DMS53 treated with DMSO at 0.1 percent for 48 hours (cell line): ENCODE results near the gene MADCAM1.

Experiments
- DNase-seq: peaks from one replicate; lab custom pipeline; 2025; ENCODE audit not compliant: unreplicated experiment; lab: John Stamatoyannopoulos, UW

Gene MADCAM1

DNA sequence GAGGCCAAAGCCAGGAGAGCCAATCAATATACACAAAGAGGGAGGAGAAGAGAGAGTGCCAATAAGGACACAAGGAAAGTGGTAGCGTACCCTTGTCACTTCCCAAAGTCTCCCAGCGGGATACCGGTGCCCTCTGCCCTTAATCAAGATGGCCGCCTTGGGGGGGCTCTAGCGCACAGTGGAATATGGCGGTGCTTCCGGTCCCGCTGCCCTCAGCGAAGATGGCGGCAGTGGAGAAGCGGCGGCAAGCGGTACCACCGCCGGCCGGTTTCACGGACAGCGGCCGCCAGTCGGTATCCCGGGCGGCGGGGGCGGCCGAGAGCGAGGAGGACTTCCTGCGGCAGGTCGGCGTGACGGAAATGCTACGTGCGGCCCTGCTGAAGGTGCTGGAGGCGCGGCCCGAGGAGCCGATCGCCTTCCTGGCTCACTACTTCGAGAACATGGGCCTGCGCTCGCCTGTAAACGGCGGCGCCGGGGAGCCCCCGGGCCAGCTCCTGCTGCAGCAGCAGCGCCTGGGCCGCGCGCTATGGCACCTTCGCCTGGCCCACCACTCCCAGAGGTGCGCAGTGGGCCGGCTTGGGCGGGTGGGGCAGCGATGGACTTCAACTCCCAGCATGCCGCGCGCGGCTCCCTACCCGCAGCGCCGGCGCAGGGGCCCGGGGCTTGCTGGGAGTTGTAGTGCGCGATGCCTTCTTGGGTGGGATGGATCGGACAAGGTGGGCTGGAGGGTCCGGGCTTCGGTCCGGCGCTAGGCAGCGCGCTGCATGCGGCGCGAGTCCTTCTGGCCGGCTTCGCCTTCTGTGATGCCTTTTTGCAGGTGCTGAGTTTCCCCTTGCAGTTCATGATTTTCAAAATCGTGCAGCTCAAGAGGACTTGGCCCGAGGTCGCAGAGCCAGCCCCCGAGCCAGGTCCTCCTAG lies 11.3 kb downstream of the MADCAM1 start, which contains the start of gene TPGS1:
Gene TPGS1 (plus strand): TSS at position 212 of the 918 bp plus-strand sequence. CDS start 10 bp downstream, at position 222.
- peak; percentile 40 for DNase-seq

DNA sequence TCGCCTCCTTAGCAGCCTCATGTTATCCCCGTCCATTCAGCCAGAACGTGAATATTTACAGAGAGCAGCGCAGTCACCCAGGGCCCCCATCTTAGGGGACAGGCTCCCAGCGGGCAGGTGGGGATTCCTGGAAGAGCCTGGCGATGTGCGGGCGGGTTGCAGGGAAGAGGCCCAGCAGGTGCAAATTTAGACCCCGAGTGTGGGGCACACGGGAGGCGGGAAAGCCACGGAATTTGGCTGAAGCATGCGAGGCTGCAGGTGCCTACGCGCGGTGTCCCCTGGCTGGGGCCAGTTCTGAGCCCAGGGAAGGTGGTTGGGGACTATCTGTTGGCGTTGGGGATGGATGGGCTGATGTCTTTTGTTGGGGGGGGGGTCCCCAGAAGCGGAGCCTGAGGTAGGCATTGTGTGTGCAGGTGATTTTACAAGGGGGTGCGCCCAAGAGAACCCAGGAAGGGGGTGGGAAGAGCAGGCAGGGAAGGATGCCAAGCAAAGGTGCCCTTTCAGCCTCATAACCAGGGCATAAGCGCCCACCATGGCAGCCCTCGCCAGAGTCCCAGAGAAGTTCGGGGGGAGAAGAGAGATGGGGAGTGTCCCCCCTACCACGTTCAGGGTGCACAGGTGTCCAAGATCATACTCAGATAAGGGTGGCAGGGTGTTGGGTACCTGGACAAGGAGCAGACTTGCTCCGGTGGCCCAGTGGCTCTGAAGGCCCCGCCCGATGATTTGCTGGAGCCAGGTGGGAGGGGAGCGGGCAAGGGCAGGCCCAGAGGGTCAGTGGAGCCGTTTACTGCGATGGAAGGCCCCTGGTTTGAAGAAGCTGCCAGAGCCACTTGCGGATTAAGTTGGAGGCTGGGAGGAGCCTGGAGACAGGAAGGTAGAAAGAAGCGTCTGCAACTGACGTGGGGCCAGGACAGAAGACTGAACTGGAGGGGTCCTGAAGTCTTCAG lies 12.2 kb downstream of the MADCAM1 start:
- DNase-seq: no peak

DNA sequence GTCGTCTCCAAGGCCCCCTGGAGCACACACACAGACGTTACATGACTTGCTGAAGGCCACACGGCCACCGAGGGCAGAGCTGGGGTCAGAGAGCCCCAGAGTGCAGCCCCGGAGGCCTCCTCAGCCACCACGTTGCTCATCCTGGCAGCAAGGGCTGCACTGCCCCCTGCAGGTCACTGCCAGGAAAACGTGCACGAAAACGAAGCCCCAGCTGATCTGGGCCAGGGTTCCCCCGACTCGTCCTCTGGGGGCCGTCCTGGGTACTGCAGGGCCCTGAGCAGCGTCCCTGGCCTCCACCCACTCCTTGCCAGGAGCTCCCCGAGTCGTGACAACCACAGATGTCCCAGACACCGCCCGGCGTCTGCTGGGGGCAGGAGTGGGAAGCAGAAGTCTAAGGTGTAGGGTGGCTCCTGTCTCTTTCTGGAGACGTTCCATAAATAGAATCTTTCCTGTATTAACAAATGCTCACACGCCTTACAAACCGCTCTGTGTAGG lies 14.4 kb downstream of the MADCAM1 start:
- peak; percentile 48 for DNase-seq

DNA sequence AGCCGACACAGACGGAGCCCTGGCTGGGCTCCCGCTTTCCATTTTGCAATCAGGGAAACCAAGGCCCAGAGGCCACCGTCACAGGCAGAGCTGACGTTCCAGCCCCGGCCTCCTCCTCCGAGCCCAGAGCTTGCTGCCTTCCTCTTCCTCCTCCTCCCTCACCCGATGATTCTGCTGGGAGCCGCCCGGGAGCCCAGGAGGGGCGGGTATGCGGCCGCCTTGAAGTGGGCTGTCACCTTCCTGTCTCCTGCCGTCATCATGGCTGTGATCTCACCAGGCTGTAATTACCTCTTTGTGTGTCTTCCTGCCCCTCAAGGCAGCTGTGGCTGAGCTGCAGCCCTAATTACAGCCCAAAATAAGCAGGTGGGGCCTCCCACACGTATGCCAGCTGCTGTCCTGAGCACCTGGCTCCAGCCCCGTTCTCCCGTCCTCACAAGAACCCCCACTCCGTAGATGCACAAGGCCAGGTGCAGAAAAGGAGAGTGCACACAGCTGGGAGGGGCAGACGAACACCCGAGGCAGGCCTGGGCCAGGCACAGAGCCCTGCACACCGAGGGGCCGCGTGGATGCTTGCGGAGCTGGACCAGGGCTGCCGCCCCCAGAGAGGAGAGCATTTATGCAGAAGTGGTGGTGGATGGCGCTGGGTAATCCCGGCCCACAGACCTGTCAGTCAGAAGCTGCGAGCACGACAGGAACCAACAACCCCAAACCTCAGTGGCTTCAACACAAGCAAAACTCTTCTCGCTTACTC lies 15.0 kb downstream of the MADCAM1 start:
- peak; percentile 90 for DNase-seq

DNA sequence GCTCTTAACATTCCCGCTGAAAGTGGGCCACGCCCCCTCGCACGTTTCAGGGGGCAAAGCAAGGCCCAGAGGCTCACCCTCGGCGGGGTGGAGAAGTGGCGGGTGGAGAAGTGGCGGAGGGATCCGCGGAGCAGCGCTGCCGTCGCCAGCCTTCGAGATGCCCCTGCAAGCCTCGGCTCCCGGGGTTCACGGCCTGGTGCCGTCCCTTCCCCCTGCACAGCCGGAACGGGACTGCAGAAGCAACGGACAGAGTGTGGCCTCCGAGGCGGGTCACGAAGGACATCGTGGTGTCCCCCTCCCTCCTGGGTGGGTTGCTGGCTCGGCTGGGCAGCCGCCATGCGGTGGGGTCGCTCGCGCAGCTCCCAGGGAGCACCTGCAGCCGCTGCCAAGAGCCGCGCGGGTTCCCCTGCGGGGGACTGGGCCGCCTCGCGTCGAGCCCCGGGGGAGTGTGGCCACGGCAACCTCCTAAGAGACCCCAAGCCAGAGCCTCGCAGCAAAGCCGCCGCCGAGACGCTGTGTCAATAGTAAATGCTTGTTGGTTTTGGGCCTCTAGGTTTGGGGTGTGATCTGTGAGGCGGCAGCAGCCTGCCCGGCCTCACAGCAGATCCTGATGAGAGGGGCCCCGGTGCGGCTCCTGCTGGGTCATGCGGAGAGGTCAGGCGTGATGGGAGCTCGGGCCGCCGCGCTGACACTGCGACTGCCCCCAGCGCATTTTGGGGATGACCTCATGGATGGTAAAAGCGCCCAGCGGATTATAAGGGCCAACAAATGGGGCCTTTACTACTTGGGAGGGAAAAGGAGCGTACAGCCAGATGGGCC lies 16.5 kb downstream of the MADCAM1 start:
- peak; percentile 62 for DNase-seq

DNA sequence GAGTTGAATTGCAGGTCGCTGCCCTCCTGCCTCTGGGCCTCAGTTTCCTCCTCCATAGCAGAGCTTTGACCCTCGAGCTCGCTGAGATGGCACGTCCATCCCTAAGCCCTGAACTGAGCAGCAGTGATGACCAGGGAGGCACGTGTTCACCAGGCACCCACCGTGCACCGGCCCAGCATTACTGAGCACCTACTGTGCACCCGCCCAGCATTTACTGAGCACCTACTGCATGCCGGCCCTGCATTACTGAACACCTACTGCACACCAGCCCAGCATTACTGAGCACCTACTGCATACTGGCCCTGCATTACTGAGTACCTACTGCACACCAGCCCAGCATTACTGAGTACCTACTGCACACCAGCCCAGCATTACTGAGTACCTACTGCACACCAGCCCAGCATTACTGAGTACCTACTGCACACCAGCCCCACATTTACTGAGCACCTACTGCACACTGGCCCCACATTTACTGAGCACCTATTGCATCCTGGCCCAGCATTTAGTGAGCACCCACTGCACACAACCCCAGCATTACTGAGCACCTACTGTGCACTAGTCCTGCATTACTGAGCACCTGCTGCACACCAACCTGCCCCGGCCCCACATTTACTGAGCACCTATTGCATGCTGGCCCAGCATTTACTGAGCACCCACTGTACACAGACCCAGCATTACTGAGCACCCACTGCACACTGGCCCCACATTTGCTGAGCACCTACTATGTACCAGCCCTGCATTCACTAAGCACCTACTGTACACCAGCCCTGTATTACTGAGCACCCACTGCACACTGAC lies 17.3 kb downstream of the MADCAM1 start:
- no peak for DNase-seq

DNA sequence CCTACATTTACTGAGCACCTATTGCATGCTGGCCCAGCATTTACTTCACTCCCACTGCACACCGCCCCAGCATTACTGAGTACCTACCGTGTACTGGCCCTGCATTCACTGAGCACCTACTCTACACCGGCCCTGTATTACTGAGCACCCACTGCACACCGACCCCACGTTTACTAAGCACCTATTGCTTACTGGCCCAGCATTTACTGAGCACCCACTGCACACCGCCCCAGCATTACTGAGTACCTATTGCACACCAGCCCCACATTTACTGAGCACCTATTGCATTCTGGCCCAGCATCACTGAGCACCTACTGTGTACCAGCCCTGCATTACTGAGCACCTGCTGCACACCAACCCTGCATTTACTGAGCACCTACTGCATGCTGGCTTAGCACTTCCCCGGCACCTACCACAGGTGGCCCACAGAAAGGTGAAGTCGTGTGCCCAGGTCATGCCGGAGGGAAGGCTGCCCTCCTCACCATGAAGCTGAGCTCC lies 17.9 kb downstream of the MADCAM1 start:
- no peak for DNase-seq

DNA sequence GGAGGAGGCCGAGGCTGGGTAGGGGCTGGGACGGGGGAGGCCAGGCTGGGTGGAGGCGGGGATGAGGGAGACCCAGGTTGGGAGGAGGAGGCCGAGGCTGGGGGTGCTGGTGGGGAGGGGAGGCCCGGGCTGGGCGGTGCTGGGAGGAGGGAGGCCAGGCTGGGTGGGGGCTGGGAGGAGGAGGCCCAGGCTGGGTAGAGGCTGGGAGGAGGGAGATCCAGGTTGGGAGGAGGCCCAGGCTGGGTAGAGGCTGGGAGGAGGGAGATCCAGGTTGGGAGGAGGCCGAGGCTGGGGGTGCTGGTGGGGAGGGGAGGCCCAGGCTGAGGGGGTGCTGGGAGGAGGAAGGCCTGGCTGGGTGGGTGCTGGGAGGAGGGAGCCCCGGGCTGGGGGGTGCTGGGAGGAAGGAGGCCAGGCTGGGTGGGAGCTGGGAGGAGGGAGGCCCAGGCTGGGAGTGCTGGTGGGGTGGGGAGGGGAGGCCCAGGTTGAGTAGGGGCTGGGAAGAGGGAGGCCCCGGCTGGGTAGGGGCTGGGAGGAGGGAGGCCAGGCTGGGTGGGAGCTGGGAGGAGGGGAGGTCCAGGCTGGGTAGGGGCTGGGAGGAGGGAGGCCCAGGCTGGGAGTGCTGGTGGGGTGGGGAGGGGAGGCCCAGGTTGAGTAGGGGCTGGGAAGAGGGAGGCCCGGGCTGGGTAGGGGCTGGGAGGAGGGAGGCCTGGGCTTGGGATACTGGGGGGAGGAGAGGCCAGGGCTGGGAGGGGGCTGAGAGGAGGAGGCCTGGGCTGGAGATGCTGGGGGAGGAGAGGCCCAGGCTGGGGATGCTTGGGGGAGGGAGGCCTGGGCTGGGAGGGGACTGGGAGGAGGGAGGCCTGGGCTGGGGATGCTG lies 21.7 kb downstream of the MADCAM1 start:
- DNase-seq: no peak

DNA sequence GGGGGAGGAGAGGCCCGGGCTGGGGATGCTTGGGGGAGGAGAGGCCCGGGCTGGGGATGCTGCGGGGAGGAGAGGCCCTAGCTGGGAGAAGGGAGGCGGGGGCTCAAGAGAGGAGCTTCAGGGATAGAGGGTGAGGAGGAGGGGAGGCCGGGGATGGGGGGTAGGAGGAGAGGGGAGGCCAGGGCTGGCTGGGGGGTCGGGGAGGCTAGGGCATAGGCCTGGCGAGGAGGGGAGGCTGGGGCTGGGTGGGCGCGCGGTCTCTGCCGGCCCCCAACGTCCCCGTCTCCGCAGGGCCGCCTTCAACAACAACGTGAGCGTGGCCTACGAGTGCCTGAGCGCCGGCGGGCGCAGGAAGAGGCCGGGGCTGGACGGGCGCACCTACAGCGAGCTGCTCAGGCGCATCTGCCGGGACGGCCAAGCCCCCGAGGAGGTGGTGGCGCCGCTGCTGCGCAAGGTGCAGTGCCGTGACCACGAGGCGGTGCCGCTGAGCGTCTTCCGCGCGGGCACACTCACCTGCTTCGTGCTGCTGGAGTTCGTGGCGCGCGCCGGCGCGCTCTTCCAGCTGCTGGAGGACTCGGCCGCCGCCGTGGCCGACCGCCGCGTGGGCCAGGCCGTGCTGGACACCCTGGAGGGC lies 22.4 kb downstream of the MADCAM1 start:
- no peak for DNase-seq

DNA sequence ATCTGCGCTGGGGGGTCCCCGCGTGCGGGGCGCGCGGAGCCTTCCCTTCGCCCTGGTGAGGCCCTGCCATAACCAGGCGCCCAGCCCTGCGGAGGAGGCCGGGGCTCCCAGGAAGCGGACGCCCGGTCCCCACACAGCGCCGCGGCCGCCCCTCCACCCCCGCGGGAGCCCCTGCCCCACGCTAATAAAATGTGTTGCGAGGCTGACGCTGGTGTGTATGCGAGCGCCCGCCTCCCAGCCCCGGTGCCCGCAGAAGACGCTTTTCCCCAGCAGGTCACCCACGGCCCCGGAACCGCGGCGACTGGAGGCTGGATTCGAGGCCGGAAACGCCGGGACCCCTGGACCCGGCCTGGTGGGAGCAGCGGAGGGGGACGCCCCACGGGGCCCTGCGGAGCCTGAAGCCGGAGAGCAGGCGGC lies 23.2 kb downstream of the MADCAM1 start:
- no peak for DNase-seq

DNA sequence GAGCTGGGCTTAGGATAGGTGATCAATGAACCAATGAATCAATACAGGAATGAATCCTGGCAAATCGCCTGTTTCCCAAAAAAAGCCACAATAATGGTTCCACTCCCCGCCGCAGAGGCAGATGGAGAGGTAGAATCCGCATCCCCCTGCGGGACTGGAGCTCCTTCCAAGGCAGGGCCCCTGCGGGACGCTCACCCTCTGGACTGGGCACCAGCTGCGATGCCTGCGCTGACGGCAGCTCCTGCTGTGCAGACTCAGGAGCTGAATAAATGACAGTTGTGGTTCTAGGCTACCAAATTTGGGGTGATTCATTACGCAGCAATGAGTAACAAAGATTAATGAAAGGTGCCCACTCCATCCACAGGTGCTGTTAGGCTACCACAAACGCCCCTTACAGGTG lies 26.4 kb downstream of the MADCAM1 start:
- no peak for DNase-seq

DNA sequence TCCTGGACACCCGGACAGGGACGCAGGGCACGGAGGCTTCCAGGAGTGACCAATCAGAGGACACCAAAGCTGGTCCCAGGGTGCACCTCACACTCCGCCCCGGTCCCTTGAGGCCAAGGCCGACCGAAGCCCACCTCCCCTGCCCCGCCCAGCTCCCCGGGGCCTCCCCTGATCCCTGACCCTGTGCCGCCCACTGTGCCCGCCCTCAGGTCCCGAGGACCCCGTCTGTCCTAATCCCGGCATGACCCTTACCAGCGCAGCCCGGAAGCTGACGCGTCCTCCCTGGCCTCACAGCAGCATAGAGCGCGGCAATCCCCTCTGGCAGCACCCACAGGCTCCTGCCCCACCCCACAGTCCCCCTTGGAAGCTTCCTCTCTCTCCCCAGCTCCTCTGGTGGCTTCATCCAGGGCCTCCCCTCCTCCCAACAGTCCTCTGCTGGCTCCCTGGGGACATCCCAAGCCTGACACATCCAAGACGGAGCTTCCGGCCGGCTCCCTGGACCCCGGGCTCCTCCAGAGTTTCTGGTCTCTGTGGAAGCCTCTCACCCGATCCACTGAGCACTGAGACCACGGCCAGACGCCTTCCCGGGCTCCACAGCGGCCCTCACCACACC lies 27.9 kb downstream of the MADCAM1 start:
- no peak for DNase-seq

DNA sequence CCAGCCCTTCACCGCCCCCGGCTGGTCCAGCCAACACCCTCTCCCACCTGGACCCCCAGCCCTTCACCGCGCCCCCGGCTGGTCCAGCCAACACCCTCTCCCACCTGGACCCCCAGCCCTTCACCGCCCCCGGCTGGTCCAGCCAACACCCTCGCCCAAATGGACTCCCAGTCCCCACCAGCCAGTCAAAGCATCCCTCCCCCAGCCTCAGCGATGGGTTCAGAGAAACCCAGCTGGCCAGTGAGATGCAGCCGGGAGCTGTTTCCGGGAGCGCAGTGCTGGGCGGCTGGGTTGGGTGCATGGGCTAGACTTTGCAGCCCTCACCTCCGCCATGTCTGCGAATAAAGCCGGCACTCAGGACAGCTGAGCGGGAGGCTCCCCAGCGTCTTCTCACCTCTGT lies 28.7 kb downstream of the MADCAM1 start:
- DNase-seq: no peak

DNA sequence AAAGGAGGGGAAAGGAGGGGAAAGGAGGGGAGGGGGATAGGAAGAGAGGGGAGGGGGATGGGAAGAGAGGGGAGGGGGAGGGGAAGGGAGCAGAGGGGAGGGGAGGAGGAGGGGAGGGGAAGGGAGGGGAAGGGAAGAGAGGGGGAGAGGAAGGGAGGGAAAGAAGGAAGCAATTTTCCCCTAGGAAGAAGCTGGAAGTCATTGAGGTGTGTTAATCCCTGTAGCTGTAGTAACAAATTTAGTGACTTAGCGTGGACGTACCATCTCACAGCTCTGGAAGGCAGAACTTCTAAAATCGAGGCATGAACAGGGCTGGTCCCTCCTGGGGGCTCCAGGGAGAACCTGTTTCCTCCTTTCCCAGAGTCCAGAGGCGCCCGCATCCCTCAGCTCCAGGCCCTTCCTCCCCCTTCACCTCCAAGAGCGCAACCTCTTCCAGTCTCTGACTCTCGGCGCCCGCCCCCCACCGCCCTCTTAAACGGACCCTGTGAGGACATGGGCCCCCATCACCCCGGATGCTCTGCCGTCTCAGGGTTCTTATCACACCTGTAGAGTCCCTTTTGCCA lies 29.7 kb downstream of the MADCAM1 start:
- no peak for DNase-seq

DNA sequence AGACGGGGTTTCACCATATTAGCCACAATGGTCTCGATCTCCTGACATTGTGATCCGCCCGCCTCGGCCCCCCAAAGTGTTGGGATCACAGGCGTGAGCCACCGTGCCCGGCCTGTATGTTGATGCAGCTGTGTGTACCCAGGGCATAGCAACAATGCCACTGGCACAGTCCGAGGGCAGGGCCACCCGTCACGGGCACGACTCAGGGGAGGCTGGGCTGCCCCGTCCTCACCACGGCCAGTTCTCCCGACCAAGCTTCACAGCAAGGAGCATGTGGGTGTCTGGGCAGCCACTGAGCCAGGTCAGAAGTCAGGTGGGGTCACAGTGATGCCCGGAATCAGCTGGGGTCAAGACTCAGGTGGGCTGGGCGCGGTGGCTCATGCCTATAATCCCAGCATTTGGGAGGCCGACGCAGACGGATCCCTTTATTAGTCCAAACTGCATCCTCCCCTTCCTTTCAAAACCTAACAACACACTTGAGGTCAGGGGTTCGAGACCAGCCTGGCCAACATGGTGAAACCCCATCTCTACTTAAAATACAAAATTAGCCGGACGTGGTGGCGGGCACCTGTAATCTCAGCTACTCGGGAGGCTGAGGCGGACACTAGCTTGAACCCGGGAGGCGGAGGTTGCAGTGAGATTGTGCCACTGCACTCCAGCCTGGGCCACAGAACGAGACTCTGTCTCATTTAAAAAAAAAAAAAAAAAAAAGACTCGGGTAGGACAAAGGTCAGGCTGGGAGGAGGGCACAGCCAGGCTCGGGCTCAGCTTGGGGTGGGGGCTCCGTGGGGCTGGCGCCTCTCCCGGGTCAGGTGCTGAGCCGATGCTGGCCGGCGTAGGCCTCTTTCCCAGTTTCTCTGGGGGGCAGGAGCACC lies 34.1 kb downstream of the MADCAM1 start:
- no peak for DNase-seq
